Kidney capillary endothelial cell (primary cell): ENCODE data around the gene RAD51C.
"Not testable (repeated sequence)": the region's sequence is repeated elsewhere in the genome, so short reads cannot be mapped to it uniquely, and the experiment has no call there.

Source experiments
- DNase-seq: peaks from one replicate; pipeline ENCODE4 v3.0.0-alpha.2; 2018; ENCODE audit warnings: low spot score

The RAD51C gene

DNA sequence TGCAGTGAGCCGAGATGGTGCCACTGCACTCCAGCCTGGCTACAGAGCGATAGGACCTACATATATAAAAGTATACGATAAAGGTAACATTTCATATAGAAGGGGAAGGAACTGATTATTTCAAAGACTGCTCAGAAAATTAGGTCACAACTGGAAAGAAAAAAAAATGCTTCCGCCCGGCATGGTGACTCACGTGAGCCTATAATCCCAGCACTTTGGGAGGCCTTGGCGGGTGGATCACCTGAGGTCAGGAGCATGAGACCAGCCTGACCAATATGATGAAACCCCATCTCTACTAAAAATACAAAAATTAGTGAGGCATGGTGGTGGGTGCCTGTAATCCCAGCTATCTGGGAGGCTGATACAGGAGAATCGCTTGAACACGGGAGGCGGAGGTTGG lies 8.4 kb upstream of the RAD51C start:
- DNase-seq = no peak

DNA sequence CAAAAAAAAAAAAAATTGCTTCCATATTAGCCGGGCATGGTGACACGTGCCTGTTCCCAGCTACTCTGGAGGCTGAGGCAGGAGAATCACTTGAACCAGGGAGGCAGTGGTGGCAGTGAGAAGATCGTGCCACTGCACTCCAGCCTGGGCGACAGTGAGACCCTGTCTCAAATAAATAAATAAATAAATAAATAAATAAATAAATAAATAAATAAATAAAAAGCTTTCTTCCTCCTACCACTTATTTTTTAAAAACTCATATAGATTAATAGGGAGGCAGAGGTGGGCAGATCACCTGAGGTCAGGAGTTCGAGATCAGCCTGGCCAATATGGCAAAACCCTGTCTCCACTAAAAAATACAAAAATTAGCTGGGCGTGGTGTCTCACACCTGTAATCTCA lies 7.9 kb upstream of the RAD51C start:
- DNase-seq = not testable (repeated sequence)

DNA sequence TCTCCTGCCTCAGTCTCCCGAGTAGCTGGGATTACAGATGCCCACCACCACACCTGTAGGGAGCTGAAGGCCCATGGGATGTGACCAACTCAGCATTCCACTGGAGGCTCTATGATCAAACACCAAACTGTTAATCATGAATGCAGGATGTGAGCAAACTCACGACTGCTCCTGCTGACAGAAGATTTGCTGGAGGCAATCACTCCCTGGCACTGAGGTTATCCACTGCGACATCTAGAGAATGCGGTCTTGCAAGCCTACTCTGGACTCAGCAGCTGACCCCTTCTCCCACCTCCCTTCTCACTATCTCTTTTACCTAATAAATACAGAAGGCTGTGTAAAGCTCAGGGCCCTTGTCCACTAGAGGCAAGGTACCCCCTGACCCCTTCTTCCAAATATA lies 5.4 kb upstream of the RAD51C start:
- DNase-seq = no peak

DNA sequence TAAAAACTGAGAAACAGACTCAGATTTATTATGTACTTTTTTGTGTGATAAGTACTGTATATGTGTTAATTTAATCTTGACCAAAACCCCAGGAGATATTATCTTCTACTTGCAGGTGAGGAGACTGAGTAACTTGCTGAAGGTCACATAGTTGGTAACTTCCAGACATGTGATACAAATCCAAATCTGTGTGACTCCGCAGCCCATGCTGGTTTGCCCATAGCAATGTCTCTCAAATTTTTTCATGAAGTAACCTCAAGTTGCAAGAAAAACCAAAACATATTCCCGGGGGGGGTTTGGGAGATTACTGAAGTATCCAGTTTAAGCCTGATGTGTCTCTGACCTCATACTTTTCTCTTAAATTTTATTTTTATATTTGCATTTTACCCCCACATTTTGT lies 3.9 kb upstream of the RAD51C start:
- no peak for DNase-seq

DNA sequence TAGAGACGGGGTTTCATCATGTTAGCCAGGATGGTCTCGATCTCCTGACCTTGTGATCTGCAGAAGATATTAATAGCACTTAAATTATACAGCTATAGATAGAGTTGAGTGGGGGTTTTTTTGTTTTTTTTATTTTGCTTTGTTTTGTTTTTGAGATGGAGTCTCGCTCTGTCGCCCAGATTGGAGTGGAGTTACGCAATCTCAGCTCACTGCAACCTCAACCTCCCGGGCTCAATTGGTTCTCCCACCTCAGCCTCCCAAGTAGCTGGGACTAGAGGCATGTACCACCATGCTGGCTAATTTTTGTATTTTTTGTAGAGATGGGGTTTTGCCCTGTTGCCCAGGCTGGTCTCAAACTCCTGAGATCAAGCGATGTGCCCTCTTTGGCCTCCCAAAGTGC lies 2.4 kb upstream of the RAD51C start:
- DNase-seq = not testable (repeated sequence)

DNA sequence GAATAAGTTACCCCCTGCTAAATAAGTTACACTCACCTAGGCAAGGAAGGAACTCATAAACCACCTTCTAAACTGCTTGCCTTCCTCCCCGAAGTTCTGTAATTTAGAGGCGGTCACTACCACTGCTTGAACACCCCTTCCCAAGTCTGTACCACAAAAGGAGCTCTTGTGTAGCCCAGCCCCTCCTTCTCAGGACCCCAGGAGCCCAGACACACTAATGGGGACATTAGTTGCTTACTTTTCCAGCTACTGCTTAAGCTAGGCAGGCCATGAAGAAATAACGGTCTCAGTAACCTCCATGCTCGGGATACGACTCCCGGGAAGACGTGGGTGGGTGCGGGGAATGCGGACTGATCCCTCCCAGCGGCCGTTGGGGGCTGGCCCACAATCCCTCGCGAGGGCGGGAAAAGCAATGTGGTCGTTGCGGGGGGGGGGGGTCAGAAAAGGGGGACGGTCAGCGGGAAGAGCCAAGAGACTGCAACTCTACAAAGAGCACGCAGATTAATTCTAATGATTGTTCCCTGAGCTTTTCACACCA lies 632 bp upstream of the RAD51C start, which contains the start of gene TEX14:
Gene TEX14 (minus strand): TSS at position 345 of the 538 bp plus-strand sequence. CDS start 40,044 bp downstream, outside the sequence.
- no peak for DNase-seq

DNA sequence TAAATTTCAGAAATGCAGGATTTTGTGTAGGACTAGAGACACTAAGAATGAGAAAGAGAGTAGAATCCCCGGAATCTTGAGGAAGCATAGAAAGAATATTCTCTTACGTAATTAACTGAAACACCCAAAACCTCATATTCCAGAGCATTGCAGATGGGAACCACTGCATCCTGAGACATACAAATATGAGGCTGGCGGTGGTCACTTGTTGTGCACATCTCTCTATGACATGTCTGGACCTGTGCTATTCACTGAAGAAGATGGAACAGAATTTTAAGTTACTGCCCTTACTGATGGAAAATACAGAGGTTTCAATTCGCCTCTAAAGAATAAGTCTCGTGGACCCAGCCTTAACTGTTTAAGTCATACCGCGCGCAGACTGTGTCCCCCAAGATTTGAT lies 806 bp downstream of the RAD51C start:
- DNase-seq = no peak

DNA sequence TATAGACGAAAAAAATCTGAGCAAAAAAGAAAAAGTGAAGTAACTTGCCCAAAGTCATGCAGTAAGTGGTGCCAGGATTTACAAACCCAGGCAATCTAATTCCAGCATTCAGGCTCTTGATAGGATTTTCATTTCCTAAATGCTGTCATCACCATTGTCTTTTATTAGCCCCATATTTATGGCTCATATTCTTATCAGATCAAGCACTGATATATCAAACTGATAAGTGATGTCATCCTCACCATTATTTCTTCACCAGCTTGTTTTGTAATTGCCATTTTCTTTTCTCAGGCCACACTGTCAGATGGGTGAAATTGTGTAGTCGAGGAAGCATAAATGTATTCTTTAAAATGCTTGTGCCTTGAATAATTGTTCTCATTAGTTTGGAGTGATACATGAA lies 1.3 kb downstream of the RAD51C start:
- no peak for DNase-seq

DNA sequence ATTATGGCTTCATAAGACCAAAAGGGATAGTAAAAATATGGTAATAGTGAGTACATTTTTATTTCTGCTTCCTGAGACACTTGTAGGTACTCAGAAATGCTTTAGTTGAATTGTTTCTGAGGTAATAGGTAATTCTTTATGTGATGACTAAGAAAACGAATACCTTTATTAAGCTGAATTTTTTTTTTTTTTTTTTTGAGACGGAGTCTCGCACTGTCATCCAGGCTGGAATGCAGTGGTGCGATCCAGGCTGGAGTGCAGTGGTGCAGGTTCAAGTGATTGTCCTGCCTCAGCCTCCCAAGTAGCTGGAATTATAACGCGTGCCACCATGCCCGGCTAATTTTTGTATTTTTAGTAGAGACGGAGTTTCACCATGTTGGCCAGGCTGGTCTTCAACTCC lies 1.9 kb downstream of the RAD51C start:
- DNase-seq = no peak

DNA sequence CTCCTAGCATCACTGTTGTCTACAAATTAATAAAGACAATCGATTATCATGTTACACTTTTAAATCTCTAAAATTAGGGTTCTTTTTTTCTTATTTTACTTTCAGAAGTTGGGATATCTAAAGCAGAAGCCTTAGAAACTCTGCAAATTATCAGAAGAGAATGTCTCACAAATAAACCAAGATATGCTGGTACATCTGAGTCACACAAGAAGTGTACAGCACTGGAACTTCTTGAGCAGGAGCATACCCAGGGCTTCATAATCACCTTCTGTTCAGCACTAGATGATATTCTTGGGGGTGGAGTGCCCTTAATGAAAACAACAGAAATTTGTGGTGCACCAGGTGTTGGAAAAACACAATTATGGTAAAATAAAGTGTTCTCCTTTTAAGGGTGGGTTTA lies 2.4 kb downstream of the RAD51C start:
- no peak for DNase-seq

DNA sequence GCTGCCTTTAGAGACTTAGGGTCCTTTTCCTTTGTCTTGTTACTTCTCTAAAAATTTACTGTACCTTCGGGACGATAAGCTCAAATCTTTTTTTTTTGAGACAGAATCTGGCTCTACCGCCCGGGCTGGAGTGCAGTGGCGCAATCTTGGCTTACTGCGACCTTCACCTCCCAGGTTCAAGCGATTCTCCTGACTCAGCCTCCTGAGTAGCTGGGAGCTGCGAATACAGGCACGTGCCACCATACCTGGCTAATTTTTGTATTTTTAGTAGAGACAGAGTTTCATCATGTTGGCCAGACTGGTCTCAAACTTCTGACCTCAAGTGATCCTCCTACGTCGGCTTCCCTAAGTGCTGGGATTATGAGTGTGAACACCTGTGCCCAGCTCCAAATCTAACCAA lies 7.4 kb downstream of the RAD51C start:
- no peak for DNase-seq

DNA sequence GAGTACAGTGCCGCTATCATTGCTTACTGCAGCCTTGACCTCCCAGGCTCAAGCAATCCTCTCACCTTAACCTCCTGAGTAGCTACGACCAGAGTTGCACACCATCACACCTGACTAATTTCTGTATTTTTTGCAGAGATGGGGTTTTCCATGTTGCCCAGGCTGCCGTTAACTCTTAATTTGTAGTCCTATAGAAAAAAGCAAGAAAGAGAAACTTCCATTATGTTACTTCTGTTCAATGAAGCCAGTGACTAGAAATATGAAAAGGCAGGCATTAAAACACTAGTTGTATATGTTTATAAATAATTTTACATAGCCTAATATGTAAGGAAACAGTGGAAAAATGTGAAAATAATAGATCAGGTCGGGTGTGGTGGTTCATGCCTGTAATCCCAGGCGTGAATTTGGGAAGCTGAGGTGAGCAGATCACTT lies 9.7 kb downstream of the RAD51C start:
- DNase-seq = no peak

DNA sequence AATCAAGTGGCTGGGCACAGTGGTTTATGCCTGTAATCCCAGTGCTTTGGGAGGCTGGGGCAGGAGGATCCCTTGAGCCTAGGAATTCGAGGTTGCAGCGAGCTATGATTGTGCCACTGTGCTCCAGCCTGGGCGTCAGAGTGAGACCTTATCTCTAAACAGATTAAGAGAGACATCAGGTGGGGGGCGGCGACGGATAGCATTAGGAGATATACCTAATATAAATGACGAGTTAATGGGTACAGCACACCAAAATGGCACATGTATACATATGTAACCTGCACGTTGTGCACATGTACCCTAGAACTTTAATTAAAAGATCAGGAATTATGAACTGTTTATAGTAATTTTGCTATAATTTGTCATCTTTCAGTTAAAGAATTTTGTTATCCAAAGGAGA lies 10.3 kb downstream of the RAD51C start:
- DNase-seq = no peak

DNA sequence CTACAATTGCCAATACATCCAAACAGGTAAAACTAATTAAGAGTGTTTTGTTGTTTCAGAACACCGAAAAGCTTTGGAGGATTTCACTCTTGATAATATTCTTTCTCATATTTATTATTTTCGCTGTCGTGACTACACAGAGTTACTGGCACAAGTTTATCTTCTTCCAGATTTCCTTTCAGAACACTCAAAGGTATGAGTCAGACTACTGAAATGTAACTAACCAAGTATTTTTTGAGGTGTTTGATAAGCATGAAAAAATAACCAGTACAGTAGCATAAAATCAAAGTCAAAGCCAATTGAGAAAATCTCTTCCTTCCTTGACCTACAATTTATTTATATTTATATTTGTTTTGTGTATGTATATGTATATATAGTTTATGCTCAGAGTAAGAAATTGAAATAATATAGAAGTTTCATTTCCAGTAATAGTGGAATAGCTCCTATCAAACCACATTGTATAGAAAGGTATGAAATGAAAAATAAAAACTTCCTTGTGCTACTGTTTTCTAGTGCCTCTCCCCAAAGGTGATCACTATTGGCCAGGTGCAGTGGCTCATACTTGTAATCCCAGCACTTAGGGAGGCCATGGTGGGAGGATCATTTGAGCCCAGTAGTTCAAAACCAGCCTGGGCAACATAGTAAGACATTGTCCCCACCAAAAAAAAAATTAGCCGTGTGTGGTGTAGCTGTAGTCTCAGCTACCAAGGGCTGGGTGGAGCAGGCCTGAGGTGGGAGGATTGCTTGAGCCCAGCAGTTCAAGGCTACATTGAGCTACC lies 10.9 kb downstream of the RAD51C start:
- DNase-seq = peak; percentile 59

DNA sequence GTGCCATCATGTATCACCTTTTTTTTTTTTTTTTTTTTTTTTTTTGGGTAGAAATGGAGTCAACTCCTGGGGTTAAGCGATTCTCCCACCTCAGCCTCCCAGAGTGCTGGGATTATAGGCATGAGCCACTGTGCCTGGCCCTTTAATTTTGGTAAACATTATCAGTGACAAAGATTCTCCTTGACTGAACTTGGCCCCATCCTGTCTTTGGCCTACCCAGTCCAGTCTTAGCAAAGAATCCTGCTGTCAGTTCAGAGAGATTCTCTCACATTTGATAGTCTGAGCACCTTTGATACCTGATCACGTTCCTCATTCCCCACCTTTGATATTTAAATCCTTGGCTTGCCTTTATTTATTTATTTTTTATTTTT lies 11.5 kb downstream of the RAD51C start:
- no peak for DNase-seq

DNA sequence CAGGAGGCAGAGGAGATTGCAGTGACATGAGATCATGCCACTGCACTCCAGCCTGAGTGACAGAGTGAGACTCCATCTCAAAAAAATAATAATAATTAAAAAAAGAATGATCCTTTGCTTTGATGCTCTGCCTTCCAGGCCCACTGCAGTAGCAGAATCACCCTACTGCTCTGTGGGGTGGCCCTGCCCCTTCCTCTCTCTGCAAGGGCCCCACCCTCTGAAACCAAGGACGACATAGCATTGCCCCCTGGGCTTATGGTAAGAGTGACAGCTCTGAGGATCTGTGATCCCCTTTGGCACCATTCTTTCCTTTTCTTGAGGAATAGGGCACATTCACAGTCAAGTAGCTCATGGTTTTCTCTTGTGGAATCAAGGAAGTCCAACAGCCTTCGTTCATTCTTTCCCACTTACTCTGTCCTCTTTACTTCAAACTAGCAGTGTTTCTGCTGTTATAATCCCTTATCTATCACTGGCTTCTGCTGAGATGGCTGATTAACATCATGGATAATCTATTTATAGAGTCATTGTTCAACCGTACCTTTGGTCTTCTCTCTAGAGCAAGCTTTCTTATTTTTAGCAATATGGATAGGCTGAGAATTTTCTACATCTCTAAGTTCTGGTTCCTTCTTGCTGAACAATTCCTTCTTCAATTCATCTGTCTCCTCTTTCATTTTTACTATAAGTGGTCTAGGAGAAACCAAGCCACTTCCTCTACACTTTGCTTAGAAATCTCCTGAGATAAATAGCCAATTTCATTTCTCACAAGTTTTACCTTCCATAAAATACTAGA lies 14.1 kb downstream of the RAD51C start:
- DNase-seq = no peak

DNA sequence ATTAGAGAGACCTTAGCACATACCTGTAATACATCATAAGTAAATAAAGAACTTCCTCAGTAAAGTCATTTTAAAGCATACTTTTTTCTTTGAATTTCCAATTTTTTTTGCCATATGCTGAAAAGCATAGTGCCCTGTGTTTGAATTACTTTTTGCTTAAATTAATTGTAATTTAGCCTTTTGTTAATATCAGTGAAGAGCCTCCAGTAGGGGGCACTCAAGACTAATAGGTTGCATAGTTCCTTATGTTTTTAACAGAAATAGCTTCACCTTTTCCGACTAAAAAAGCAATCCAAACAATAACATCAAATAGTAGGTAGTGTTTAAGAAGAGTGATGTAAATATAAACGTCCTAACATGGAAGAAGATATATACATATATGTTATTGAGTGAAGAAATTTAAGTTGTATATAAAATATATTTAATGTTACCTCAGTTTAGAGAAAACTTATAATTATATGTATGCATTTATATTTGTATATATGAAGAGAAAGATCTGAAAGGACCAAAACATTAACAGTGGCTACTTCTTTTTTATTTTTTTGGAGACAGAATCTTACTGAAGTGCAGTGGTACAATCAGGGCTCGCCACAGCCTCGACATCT lies 18.6 kb downstream of the RAD51C start:
- DNase-seq = peak; percentile 69

DNA sequence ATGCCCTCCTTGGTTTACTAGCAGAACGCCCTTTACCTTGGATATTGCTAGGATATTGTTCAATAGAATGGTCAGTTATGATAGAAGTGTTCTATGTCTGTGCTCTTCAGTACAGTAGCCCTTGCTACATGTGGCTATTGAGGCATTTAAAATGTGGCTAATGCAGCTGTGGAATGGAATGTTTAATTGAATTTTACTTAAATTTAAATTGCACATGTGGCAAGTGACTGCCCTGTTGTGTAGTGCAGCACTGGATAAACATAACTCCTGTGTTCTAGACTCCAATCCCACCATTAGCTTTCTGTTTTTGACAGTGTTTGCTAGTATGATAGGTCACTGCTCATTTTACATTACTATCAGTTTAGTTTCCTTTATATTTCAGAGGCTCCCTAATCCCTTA lies 29.9 kb downstream of the RAD51C start:
- no peak for DNase-seq

DNA sequence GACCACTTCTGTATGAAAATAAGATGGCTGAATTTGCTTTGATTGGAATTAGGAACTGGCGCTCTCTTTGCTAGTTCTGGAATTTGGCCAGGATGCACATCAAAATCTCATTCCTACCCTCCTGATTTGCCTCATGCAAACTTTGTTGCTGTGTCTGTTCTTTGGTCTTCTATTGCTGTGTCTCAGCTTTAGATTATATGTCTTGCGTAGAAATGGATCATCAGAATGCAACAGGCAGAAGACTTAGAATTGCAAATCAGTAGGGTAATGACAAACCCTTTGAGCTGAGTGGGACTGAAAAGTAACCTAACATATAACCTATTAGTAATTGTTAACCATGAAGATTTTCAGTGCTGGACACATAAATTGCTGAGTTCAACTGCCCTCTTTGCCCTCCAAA lies 30.3 kb downstream of the RAD51C start:
- DNase-seq = no peak

DNA sequence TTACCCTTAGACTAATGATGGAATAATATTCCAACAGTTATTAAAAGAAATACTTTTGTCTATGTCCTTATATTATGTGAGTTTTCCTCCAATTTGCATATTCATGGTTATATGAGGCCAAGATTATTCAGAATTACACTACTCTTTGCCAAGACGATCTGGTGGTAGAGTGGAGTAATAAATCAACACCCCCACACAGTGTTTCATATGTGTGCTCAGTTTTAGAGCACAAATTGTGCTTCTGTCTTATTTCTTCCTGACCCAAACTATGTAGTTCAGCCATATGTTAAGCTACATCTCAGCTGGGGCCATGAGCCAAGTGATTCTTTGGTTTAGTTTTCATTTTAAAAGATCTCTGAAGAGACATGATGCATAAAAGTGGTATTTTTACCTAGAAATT lies 36.4 kb downstream of the RAD51C start:
- DNase-seq = no peak

DNA sequence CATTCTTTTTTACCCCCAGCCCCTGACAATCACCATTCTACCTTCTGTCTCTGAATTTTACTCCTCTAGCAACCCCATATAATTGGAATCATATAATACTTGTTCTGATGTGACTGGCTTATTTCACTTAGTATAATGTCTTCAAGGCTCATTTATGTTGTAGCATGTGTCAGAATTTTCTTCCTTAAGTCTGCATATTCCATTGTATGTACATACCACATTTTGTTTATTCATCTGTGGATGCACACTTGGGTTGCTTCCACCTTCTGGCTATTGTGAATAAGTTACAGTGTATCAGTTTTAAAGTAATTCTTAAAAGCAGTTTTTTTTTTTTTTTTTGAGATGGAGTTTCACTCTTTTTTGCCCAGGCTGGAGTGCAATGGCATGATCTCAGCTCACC lies 38.5 kb downstream of the RAD51C start:
- no peak for DNase-seq

DNA sequence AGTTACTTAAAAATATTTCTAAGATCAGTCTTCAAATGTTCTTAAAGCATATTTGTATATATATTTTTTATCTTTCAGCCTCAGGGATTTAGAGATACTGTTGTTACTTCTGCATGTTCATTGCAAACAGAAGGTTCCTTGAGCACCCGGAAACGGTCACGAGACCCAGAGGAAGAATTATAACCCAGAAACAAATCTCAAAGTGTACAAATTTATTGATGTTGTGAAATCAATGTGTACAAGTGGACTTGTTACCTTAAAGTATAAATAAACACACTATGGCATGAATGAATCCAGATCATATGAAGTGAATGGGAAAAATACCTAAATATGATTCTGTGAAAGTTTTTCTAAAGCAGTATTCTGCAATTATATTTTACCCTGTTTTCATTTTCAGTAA lies 41.6 kb downstream of the RAD51C start:
- DNase-seq = no peak

DNA sequence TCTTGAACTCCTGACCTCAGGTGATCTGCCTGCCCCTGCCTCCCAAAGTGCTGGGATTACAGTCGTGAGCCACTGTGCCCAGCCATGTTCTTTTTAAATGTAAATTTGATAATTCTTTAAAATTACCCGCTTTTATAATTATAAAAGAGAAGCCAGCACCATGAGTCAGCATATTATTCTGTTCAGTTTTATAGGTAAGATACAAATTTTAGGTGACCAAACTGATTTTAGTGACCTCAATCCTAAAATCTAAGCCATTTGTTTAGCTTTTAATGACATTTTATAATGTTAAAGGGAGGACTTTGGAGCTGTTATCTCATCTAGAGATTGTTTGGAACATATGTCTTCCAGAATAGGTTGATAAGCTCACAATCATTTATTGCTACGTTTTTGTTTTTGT lies 42.4 kb downstream of the RAD51C start:
- DNase-seq = no peak
